ENCODE results near the gene C2.
A peak's percentile ranks its signal among the peaks of the same experiment; 100 is the strongest.
"Not testable (repeated sequence)": the region's sequence is repeated elsewhere in the genome, so short reads cannot be mapped to it uniquely, and the experiment has no call there.

Gene C2

GRCh38 chr6:31903957-31904356 lies 23.6 kb upstream of the C2 start:
- no peak for TF ChIP-seq CTCF (conservative IDR thresholded peaks at IDR 0.05; ENCODE audit: control insufficient read depth, insufficient read depth, low read depth, low read length)
- no peak overlapping the region for H3K4me3 ChIP-seq (ENCODE audit: control insufficient read depth, low read depth, low read length)
- no peak for DNase-seq (ENCODE audit: low read depth)

GRCh38 chr6:31905041-31905440 lies 22.5 kb upstream of the C2 start:
- no peak overlapping the region for H3K4me3 ChIP-seq (ENCODE audit: control insufficient read depth, low read depth, low read length)
- DNase-seq (ENCODE audit: low read depth), result no peak
- no peak for TF ChIP-seq CTCF (conservative IDR thresholded peaks at IDR 0.05; ENCODE audit: control insufficient read depth, insufficient read depth, low read depth, low read length)

- no peak for TF ChIP-seq CTCF (conservative IDR thresholded peaks at IDR 0.05; ENCODE audit: control insufficient read depth, insufficient read depth, low read depth, low read length)
- DNase-seq (ENCODE audit: low read depth), result no peak
- no peak overlapping the region for H3K4me3 ChIP-seq (ENCODE audit: control insufficient read depth, low read depth, low read length)
These were observed 21.4 kb upstream of the C2 start for GRCh38 chr6:31906122-31906521.

GRCh38 chr6:31906727-31907126 lies 20.8 kb upstream of the C2 start:
- not testable (repeated sequence) for H3K4me3 ChIP-seq (ENCODE audit: control insufficient read depth, low read depth, low read length); DNase-seq (ENCODE audit: low read depth)

- no peak for TF ChIP-seq CTCF (conservative IDR thresholded peaks at IDR 0.05; ENCODE audit: control insufficient read depth, insufficient read depth, low read depth, low read length)
- H3K4me3 ChIP-seq (ENCODE audit: control insufficient read depth, low read depth, low read length), result no peak overlapping the region
- peak; percentile 91 for DNase-seq (ENCODE audit: low read depth)
These were observed 20.2 kb upstream of the C2 start for GRCh38 chr6:31907158-31907813.

GRCh38 chr6:31908255-31908654 lies 19.3 kb upstream of the C2 start:
- not testable (repeated sequence) for H3K4me3 ChIP-seq (ENCODE audit: control insufficient read depth, low read depth, low read length); DNase-seq (ENCODE audit: low read depth)

GRCh38 chr6:31908791-31909190 lies 18.7 kb upstream of the C2 start:
- DNase-seq (ENCODE audit: low read depth), result peak; percentile 66
- no peak overlapping the region for H3K4me3 ChIP-seq (ENCODE audit: control insufficient read depth, low read depth, low read length)
- no peak for TF ChIP-seq CTCF (conservative IDR thresholded peaks at IDR 0.05; ENCODE audit: control insufficient read depth, insufficient read depth, low read depth, low read length)

- DNase-seq (ENCODE audit: low read depth); H3K4me3 ChIP-seq (ENCODE audit: control insufficient read depth, low read depth, low read length): not testable (repeated sequence)
These were observed 18.2 kb upstream of the C2 start for GRCh38 chr6:31909298-31909697.
